Measurements from ENCODE around the gene RAI14. TPM values are rescaled to one million over a fixed set of nuclear protein-coding genes. Genes with fewer than 3 reads are reported as not detected.

Gene RAI14
- total and polyA plus RNA-seq, 7 experiments from 2014 or later: 0.32 to 0.98 (median 0.89) TPM; not detected in 4

- Histone ChIP-seq H3K4me3 (ENCODE audit: low read length) (no peak overlapping the region), H3K27me3 (ENCODE audit: control insufficient read depth in 2 of 2, insufficient read depth in 2 of 2, low read length in 2 of 2) (no peaks in the 10 kb centered on the region), H3K36me3 (ENCODE audit: control insufficient read depth in 2 of 3, insufficient read depth in 3 of 3, low read length in 3 of 3) (no peaks in the 10 kb centered on the region), H3K4me1 (ENCODE audit: control insufficient read depth in 2 of 2, insufficient read depth in 2 of 2, low read length in 2 of 2) (no peaks in the 10 kb centered on the region), H3K27ac (ENCODE audit: low read depth, low read length) (no peak overlapping the region), H3K9me3 (ENCODE audit: control insufficient read depth in 2 of 3, low read length in 3 of 3) (no peaks in the 10 kb centered on the region)
- DNase-seq (no peak), ATAC-seq (no peak)
- intact Hi-C loops (cut with micrococcal nuclease): no loop called here
- H3K4me1 Mint-ChIP-seq: no peaks in the 10 kb centered on the region
- H3K27me3 Mint-ChIP-seq: peaks cover 0 to 6% (median 4%) of the 10 kb centered on the region in 5 donors
- peaks cover 0 to 1% (median 0%) of the 10 kb centered on the region in 11 donors for H3K9me3 Mint-ChIP-seq
- H3K36me3 Mint-ChIP-seq: no peaks in the 10 kb centered on the region
- no peak overlapping the region for H3K4me3 Mint-ChIP-seq
- ChIA-PET POLR2A (no interaction called here), CTCF (no interaction called here)
- no peak overlapping the region for H3K27ac Mint-ChIP-seq
Observed at GRCh38 chr5:34806532-34806931, 150.4 kb downstream of the RAI14 start.

- H3K27ac Mint-ChIP-seq: no peak overlapping the region
- Histone ChIP-seq H3K36me3 (ENCODE audit: control insufficient read depth in 2 of 3, insufficient read depth in 3 of 3, low read length in 3 of 3) (no peaks in the 10 kb centered on the region), H3K27ac (ENCODE audit: low read depth, low read length) (no peak overlapping the region), H3K9me3 (ENCODE audit: control insufficient read depth in 2 of 3, low read length in 3 of 3) (no peaks in the 10 kb centered on the region), H3K4me1 (ENCODE audit: control insufficient read depth in 2 of 2, insufficient read depth in 2 of 2, low read length in 2 of 2) (no peaks in the 10 kb centered on the region), H3K4me3 (ENCODE audit: low read length) (no peak overlapping the region), H3K27me3 (ENCODE audit: control insufficient read depth in 2 of 2, insufficient read depth in 2 of 2, low read length in 2 of 2) (no peaks in the 10 kb centered on the region)
- H3K4me1 Mint-ChIP-seq: no peaks in the 10 kb centered on the region
- no peaks in the 10 kb centered on the region for H3K9me3 Mint-ChIP-seq
- POLR2A ChIA-PET: no interaction called here
- CTCF ChIA-PET: no interaction called here
- intact Hi-C loops (cut with micrococcal nuclease): no loop called here
- no peak overlapping the region for H3K4me3 Mint-ChIP-seq
- H3K36me3 Mint-ChIP-seq: no peaks in the 10 kb centered on the region
- peaks cover 0 to 4% (median 0%) of the 10 kb centered on the region in 5 donors for H3K27me3 Mint-ChIP-seq
- DNase-seq (no peak), ATAC-seq (no peak)
Observed at GRCh38 chr5:34811706-34812105, 155.6 kb downstream of the RAI14 start.

GRCh38 chr5:34813509-34813908 is 157.4 kb downstream of the RAI14 start:
- Mint-ChIP-seq H3K4me3 (no peak overlapping the region), H3K4me1 (no peaks in the 10 kb centered on the region), H3K27me3 (peaks cover 0 to 4% (median 0%) of the 10 kb centered on the region in 5 donors), H3K36me3 (no peaks in the 10 kb centered on the region), H3K27ac (no peak overlapping the region), H3K9me3 (no peaks in the 10 kb centered on the region)
- POLR2A ChIA-PET: no interaction called here
- no peaks in the 10 kb centered on the region for H3K36me3 ChIP-seq (ENCODE audit: control insufficient read depth in 2 of 3, insufficient read depth in 3 of 3, low read length in 3 of 3)
- ATAC-seq (no peak), DNase-seq (no peak)
- intact Hi-C loops (cut with micrococcal nuclease): no loop called here
- H3K4me1 ChIP-seq (ENCODE audit: control insufficient read depth in 2 of 2, insufficient read depth in 2 of 2, low read length in 2 of 2): no peaks in the 10 kb centered on the region
- CTCF ChIA-PET: no interaction called here
- H3K27ac ChIP-seq (ENCODE audit: low read depth, low read length): no peak overlapping the region
- no peak overlapping the region for H3K4me3 ChIP-seq (ENCODE audit: low read length)
- H3K27me3 ChIP-seq (ENCODE audit: control insufficient read depth in 2 of 2, insufficient read depth in 2 of 2, low read length in 2 of 2): no peaks in the 10 kb centered on the region
- H3K9me3 ChIP-seq (ENCODE audit: control insufficient read depth in 2 of 3, low read length in 3 of 3): no peaks in the 10 kb centered on the region

GRCh38 chr5:34817558-34818351 is 161.6 kb downstream of the RAI14 start:
- H3K27ac Mint-ChIP-seq: no peak overlapping the region
- ATAC-seq: no peak

GRCh38 chr5:34818717-34819116 is 162.6 kb downstream of the RAI14 start:
- ATAC-seq (no peak), DNase-seq (no peak)
- Mint-ChIP-seq H3K27ac (peak overlapping the region in 1 of 9 donors; percentile 6), H3K4me1 (peaks cover 0 to 3% (median 0%) of the 10 kb centered on the region in 7 donors), H3K4me3 (no peak overlapping the region), H3K36me3 (no peaks in the 10 kb centered on the region), H3K9me3 (peaks cover 0 to 2% (median 0%) of the 10 kb centered on the region in 11 donors), H3K27me3 (peaks cover 0 to 7% (median under 1%) of the 10 kb centered on the region in 5 donors)
- H3K9me3 ChIP-seq (ENCODE audit: control insufficient read depth in 2 of 3, low read length in 3 of 3): no peaks in the 10 kb centered on the region
- H3K27ac ChIP-seq (ENCODE audit: low read depth, low read length): no peak overlapping the region
- H3K27me3 ChIP-seq (ENCODE audit: control insufficient read depth in 2 of 2, insufficient read depth in 2 of 2, low read length in 2 of 2): no peaks in the 10 kb centered on the region
- H3K36me3 ChIP-seq (ENCODE audit: control insufficient read depth in 2 of 3, insufficient read depth in 3 of 3, low read length in 3 of 3): no peaks in the 10 kb centered on the region
- no peak overlapping the region for H3K4me3 ChIP-seq (ENCODE audit: low read length)
- no peaks in the 10 kb centered on the region for H3K4me1 ChIP-seq (ENCODE audit: control insufficient read depth in 2 of 2, insufficient read depth in 2 of 2, low read length in 2 of 2)
- intact Hi-C loops (cut with micrococcal nuclease): no loop called here
- ChIA-PET CTCF (no interaction called here), POLR2A (no interaction called here)

More at GRCh38 chr5:34817558-34818351, 161.6 kb downstream of the RAI14 start:
- Histone ChIP-seq H3K27me3 (ENCODE audit: control insufficient read depth in 2 of 2, insufficient read depth in 2 of 2, low read length in 2 of 2) (no peaks in the 10 kb centered on the region), H3K9me3 (ENCODE audit: control insufficient read depth in 2 of 3, low read length in 3 of 3) (no peaks in the 10 kb centered on the region), H3K4me1 (ENCODE audit: control insufficient read depth in 2 of 2, insufficient read depth in 2 of 2, low read length in 2 of 2) (no peaks in the 10 kb centered on the region), H3K4me3 (ENCODE audit: low read length) (no peak overlapping the region), H3K27ac (ENCODE audit: low read depth, low read length) (no peak overlapping the region), H3K36me3 (ENCODE audit: control insufficient read depth in 2 of 3, insufficient read depth in 3 of 3, low read length in 3 of 3) (no peaks in the 10 kb centered on the region)
- no peaks in the 10 kb centered on the region for H3K36me3 Mint-ChIP-seq
- CTCF ChIA-PET: no interaction called here
- no peaks in the 10 kb centered on the region for H3K9me3 Mint-ChIP-seq
- H3K4me1 Mint-ChIP-seq: peaks cover 0 to 3% (median 0%) of the 10 kb centered on the region in 7 donors
- POLR2A ChIA-PET: no interaction called here
- H3K27me3 Mint-ChIP-seq: peaks cover 0 to 4% (median 0%) of the 10 kb centered on the region in 5 donors
- H3K4me3 Mint-ChIP-seq: no peak overlapping the region
- DNase-seq: no peak
- intact Hi-C loops (cut with micrococcal nuclease): no loop called here

- H3K4me1 Mint-ChIP-seq: peaks cover 0 to 5% (median 0%) of the 10 kb centered on the region in 7 donors
- Histone ChIP-seq H3K4me1 (ENCODE audit: control insufficient read depth in 2 of 2, insufficient read depth in 2 of 2, low read length in 2 of 2) (no peaks in the 10 kb centered on the region), H3K27ac (ENCODE audit: low read depth, low read length) (no peak overlapping the region), H3K4me3 (ENCODE audit: low read length) (no peak overlapping the region), H3K27me3 (ENCODE audit: control insufficient read depth in 2 of 2, insufficient read depth in 2 of 2, low read length in 2 of 2) (no peaks in the 10 kb centered on the region), H3K9me3 (ENCODE audit: control insufficient read depth in 2 of 3, low read length in 3 of 3) (no peaks in the 10 kb centered on the region), H3K36me3 (ENCODE audit: control insufficient read depth in 2 of 3, insufficient read depth in 3 of 3, low read length in 3 of 3) (no peaks in the 10 kb centered on the region)
- no peak for DNase-seq
- intact Hi-C loops (cut with micrococcal nuclease): no loop called here
- POLR2A ChIA-PET: no interaction called here
- no peak overlapping the region for H3K27ac Mint-ChIP-seq
- H3K27me3 Mint-ChIP-seq: peaks cover 0 to 7% (median 6%) of the 10 kb centered on the region in 5 donors
- H3K36me3 Mint-ChIP-seq: no peaks in the 10 kb centered on the region
- no peak for ATAC-seq
- no peak overlapping the region for H3K4me3 Mint-ChIP-seq
- peaks cover 0 to 2% (median 0%) of the 10 kb centered on the region in 11 donors for H3K9me3 Mint-ChIP-seq
- CTCF ChIA-PET: no interaction called here
Observed at GRCh38 chr5:34820593-34820992, 164.5 kb downstream of the RAI14 start.
